Left lung (tissue), 10 donors: ENCODE data around the gene CNOT6L. TPM values are rescaled to one million over a fixed set of nuclear protein-coding genes. Genes with fewer than 3 reads are reported as not detected.

Experiments
- ATAC-seq: fragments of 200-7000 bp; cut with Tn5 transposase; one replicate; pipeline ENCODE4 v1.9.1; 2020; ENCODE audit warnings: moderate library complexity
- DNase-seq, 4 donors: peaks; one replicate each; pipeline ENCODE4 v3.0.0-alpha.2; 2013 to 2020
- H3K27ac ChIP-seq, 2 donors: fragments of 200-600 bp; sonication (generic) in 1 of 2; one replicate each; pipeline versions ENCODE4 v1.5.0 to v1.8.0; 2020 to 2021
- H3K27me3 ChIP-seq, 2 donors: fragments of 200-600 bp; sonication (generic) in 1 of 2; one replicate each; pipeline versions ENCODE4 v1.5.0 to v1.8.0; 2020 to 2021
- H3K36me3 ChIP-seq, 2 donors: fragments of 200-600 bp; sonication (generic) in 1 of 2; one replicate each; pipeline versions ENCODE4 v1.5.0 to v1.8.0; 2020 to 2021
- H3K4me1 ChIP-seq, 2 donors: fragments of 200-600 bp; one replicate each; pipeline ENCODE4 v1.8.0; 2021
- H3K4me3 ChIP-seq, 2 donors: fragments of 200-600 bp; sonication (generic) in 1 of 2; one replicate each; pipeline versions ENCODE4 v1.5.0 to v1.8.0; 2020 to 2021; ENCODE audit warnings: mild to moderate bottlenecking in 1 of 2
- H3K9me3 ChIP-seq, 2 donors: fragments of 200-600 bp; sonication (generic) in 1 of 2; one replicate each; pipeline versions ENCODE4 v1.5.0 to v1.8.0; 2020 to 2021
- CTCF ChIP-seq, 2 donors: fragments of 200-600 bp; sonication (generic) in 1 of 2; IDR thresholded peaks; one replicate each; pipeline versions ENCODE4 v1.5.0 to v1.8.0; 2021; ENCODE audit warnings: antibody characterized with exemption in 2 of 2
- intact Hi-C, 2 donors: fragments of 100-400 bp; cut with DNase I; formaldehyde crosslinking; loops; one replicate each; pipeline versions ENCODE4 v1.11.2 to v1.14.2; 2022
- polyA plus RNA-seq, 6 donors: library from polyadenylated mRNA; unstranded; fragments of 120-200 nt; gene quantifications; one replicate each; pipeline ENCODE4 v1.2.1, GENCODE V29; 2013; ENCODE audit not compliant: insufficient read length in 6 of 6
- total RNA-seq, 2 donors: library from RNA; stranded (reverse); fragmentation: NEBNext Ultra II Directional; extraction: Animal tissue kit (Norgen Biotek cat#: 25700); gene quantifications; one replicate each; pipeline ENCODE4 v1.2.1, GENCODE V29; 2021
- donor health status: DM: no; HTN: yes; CAD: no.
- donor health status: DM: no; HTN: no; CAD: no.

CNOT6L gene
- total and polyA plus RNA-seq, 8 donors, result 29.8 to 43.5 (median 34.0) TPM

- H3K4me3 ChIP-seq, result peak overlapping the region in 1 of 2 donors; percentile 76
- peaks cover 7 to 30% of the 10 kb centered on the region in 2 donors for H3K4me1 ChIP-seq
- TF ChIP-seq CTCF (IDR thresholded peaks at IDR 0.05), result no peak
- H3K27me3 ChIP-seq, result no peaks in the 10 kb centered on the region
- H3K27ac ChIP-seq, result peak overlapping the region; percentile 99 to 100
- no peaks in the 10 kb centered on the region for H3K36me3 ChIP-seq
- ATAC-seq, result no peak
- intact Hi-C loops, result no loop called here
- H3K9me3 ChIP-seq, result no peaks in the 10 kb centered on the region
- no peak for DNase-seq
These were observed 42.3 kb upstream of the CNOT6L start for GRCh38 chr4:77861495-77861894.

- no peak overlapping the region for H3K4me3 ChIP-seq
- H3K36me3 ChIP-seq, result no peaks in the 10 kb centered on the region
- H3K27me3 ChIP-seq, result no peaks in the 10 kb centered on the region
- ATAC-seq, result no peak
- no peak for DNase-seq
- TF ChIP-seq CTCF (IDR thresholded peaks at IDR 0.05), result no peak
- intact Hi-C loops, result no loop called here
- H3K9me3 ChIP-seq, result no peaks in the 10 kb centered on the region
- no peak overlapping the region for H3K27ac ChIP-seq
- peaks cover 7 to 41% of the 10 kb centered on the region in 2 donors for H3K4me1 ChIP-seq
These were observed 40.1 kb upstream of the CNOT6L start for GRCh38 chr4:77859256-77859655.

GRCh38 chr4:77856152-77856551 lies 37.0 kb upstream of the CNOT6L start:
- TF ChIP-seq CTCF (IDR thresholded peaks at IDR 0.05), result no peak
- no peak for ATAC-seq
- Histone ChIP-seq H3K9me3 (no peaks in the 10 kb centered on the region), H3K4me1 (peaks cover 0 to 40% of the 10 kb centered on the region in 2 donors), H3K4me3 (no peak overlapping the region), H3K36me3 (no peaks in the 10 kb centered on the region), H3K27ac (peak overlapping the region in 1 of 2 donors; percentile 46), H3K27me3 (no peaks in the 10 kb centered on the region)
- DNase-seq, result no peak
- intact Hi-C loops, result no loop called here

- Histone ChIP-seq H3K27me3 (no peaks in the 10 kb centered on the region), H3K4me3 (no peak overlapping the region), H3K4me1 (peaks cover 0 to 40% of the 10 kb centered on the region in 2 donors), H3K27ac (peak overlapping the region; percentile 67 to 68), H3K36me3 (no peaks in the 10 kb centered on the region), H3K9me3 (no peaks in the 10 kb centered on the region)
- ATAC-seq (peak; percentile 46), DNase-seq (no peak)
- intact Hi-C loops, result no loop called here
- TF ChIP-seq CTCF (IDR thresholded peaks at IDR 0.05), result no peak
These were observed 35.4 kb upstream of the CNOT6L start for GRCh38 chr4:77854431-77855111.

- intact Hi-C loops, result no loop called here
- peaks cover 0 to 40% of the 10 kb centered on the region in 2 donors for H3K4me1 ChIP-seq
- TF ChIP-seq CTCF (IDR thresholded peaks at IDR 0.05), result no peak
- H3K27ac ChIP-seq, result no peak overlapping the region
- no peak for DNase-seq
- ATAC-seq, result peak; percentile 52
- no peaks in the 10 kb centered on the region for H3K9me3 ChIP-seq
- H3K4me3 ChIP-seq, result no peak overlapping the region
- no peaks in the 10 kb centered on the region for H3K27me3 ChIP-seq
- H3K36me3 ChIP-seq, result no peaks in the 10 kb centered on the region
These were observed 33.8 kb upstream of the CNOT6L start for GRCh38 chr4:77852892-77853495.
